ENCODE results near the gene RHBDD3. TPM values are rescaled to one million over a fixed set of nuclear protein-coding genes. Genes with fewer than 3 reads are reported as not detected.

The RHBDD3 gene
- total RNA-seq, 6 experiments from 2014 or later: 9.7 to 35.3 (median 14.7) TPM

GRCh38 chr22:29259253-29259899 lies 8.4 kb downstream of the RHBDD3 start:
- H3K27ac ChIP-seq: no peak overlapping the region

DNA sequence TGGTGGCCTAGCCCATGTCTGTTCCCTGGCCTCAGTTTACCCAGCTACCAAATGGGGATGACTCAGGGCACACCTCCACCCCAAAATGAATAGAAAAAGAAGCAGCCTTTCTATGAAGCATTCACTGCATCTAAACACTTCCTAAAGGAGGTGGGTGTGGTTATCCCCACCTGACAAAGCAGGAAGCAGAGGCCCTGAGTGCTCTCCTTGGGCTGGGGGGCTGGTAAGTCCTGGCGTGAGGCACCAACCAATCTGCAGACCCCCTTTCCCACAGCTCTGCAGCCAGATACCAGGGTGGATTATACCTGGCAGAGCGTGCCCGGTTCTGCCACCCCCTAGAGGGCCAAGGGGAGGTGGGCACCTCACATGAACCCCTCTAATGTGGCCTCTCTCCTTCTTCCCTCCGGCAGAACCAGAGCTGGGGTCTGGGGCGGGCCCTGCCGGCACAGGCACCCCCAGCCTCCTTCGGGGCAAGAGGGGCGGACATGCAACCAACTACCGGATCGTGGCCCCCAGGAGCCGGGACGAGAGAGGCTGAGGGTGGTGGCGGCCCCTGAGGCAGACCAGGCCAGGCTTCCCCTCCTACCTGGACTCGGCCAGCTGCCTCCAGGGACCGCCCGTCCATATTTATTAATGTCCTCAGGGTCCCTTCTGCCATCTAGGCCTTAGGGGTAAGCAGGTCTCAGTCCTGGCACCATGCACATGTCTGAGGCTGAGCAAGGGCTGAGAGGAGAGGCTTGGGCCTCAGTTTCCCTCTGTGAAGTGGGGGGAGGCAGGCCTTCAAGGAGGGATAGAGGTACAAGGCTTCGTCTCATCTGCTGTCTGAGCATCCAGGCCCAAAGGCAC lies 9.2 kb downstream of the RHBDD3 start:
- Histone ChIP-seq H3K4me1 (no peaks in the 10 kb centered on the region), H3K4me3 (no peak overlapping the region), H3K9me3 (no peaks in the 10 kb centered on the region), H3K36me3 (no peaks in the 10 kb centered on the region), H3K27me3 (no peaks in the 10 kb centered on the region), H3K27ac (no peak overlapping the region)
- no peak for DNase-seq
- ATAC-seq: no peak
- TF ChIP-seq CTCF (IDR thresholded peaks at IDR 0.05) (no peak), POLR2A (IDR thresholded peaks at IDR 0.05) (no peak)
- WGBS (ENCODE audit: insufficient coverage, low coverage, low lambda C conversion rate, missing lambda C conversion rate): no CpG with 5 or more reads among the region's 17 CpGs
- intact Hi-C loops (cut with DNase I): no loop called here

More at GRCh38 chr22:29259253-29259899, 8.4 kb downstream of the RHBDD3 start:
- no peak for TF ChIP-seq POLR2A (IDR thresholded peaks at IDR 0.05)
- no peak for TF ChIP-seq CTCF (IDR thresholded peaks at IDR 0.05)
- Histone ChIP-seq H3K4me3 (no peak overlapping the region), H3K27me3 (no peaks in the 10 kb centered on the region), H3K9me3 (no peaks in the 10 kb centered on the region), H3K36me3 (peaks cover 0 to 3% (median under 1%) of the 10 kb centered on the region in 4 donors), H3K4me1 (no peaks in the 10 kb centered on the region)
- DNase-seq (no peak), ATAC-seq (peak in 1 of 4 donors; percentile 27)
- WGBS (ENCODE audit: insufficient coverage, low coverage, low lambda C conversion rate, missing lambda C conversion rate): 25% methylated on average over 2 of the region's 11 CpGs
- intact Hi-C loops (cut with DNase I): no loop called here

DNA sequence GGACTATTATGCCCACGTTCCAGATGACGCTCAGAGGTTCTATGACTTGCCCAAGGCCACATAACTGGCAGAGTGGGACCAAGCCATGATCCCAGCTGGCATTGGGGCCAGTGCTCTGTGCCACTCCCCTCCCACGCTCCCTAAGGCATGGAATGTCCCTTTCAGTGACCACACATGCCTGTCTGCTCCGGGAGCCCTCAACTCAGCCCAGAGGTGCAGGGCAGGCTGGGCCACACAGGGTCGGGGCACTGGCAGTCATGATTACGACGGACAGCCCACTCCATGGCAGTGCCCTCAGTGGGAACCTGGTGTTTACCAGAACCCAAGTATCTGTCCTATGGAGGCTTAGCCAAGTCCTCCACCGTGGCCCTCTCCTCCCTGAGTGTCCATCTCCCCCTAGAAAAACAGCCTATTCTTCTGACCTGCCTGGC lies 10.0 kb downstream of the RHBDD3 start:
- intact Hi-C loops (cut with DNase I): no loop called here
- no peak for TF ChIP-seq POLR2A (IDR thresholded peaks at IDR 0.05)
- no peak for TF ChIP-seq CTCF (IDR thresholded peaks at IDR 0.05)
- no peaks in the 10 kb centered on the region for H3K4me1 ChIP-seq
- H3K9me3 ChIP-seq: no peaks in the 10 kb centered on the region
- H3K27ac ChIP-seq: no peak overlapping the region
- DNase-seq: no peak
- WGBS (ENCODE audit: insufficient coverage, low coverage, low lambda C conversion rate, missing lambda C conversion rate): 40% methylated on average over 2 of the region's 8 CpGs
- H3K36me3 ChIP-seq: no peaks in the 10 kb centered on the region
- no peak for ATAC-seq
- H3K4me3 ChIP-seq: no peak overlapping the region
- H3K27me3 ChIP-seq: no peaks in the 10 kb centered on the region

- DNase-seq: no peak
- no peak for TF ChIP-seq CTCF (IDR thresholded peaks at IDR 0.05)
- Histone ChIP-seq H3K27me3 (no peaks in the 10 kb centered on the region), H3K4me1 (no peaks in the 10 kb centered on the region), H3K27ac (no peak overlapping the region), H3K9me3 (no peaks in the 10 kb centered on the region), H3K4me3 (no peak overlapping the region), H3K36me3 (no peaks in the 10 kb centered on the region)
- intact Hi-C loops (cut with DNase I): no loop called here
- no peak for ATAC-seq
- WGBS (ENCODE audit: insufficient coverage, low coverage, low lambda C conversion rate, missing lambda C conversion rate): 100% methylated on average over 2 of the region's 8 CpGs
These were observed 11.0 kb downstream of the RHBDD3 start for GRCh38 chr22:29256606-29257325.
